ENCODE measurements around the gene VSTM2L.

VSTM2L gene

DNA sequence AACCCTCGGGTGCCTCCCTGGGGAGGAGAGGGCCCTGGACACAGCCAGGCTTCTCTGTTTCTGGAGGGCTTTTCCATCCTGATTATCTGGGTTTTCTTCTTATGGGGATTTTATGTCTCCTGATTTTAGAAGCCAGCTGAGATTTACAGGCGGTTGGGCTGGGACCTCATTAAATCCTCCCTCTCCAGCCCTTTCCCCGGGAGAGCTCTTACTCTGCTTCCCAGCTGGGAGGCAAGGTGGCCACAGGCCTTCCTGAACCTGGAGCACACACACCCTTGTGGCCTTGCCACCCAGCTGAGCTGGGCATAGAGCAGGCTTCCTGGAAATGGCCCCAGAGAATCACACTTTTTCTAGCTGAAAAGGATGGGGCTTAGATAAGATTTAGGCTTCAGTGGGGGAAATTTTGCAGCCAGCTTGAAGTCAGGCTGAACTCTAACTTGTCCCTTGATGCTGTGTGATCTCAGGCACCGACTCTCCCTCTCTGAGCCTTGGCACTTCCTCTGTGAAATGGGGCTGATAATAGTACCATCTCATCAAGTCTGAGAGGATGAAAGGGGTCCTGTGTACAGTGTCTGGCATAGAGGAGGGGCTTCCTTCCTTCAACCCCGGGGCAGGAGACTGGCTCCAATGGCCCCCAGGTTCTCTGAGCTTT lies 16.6 kb downstream of the VSTM2L start:
- no peak for DNase-seq (ENCODE audit: low read depth in 2 of 2)
- TF ChIP-seq, protein P1, sequence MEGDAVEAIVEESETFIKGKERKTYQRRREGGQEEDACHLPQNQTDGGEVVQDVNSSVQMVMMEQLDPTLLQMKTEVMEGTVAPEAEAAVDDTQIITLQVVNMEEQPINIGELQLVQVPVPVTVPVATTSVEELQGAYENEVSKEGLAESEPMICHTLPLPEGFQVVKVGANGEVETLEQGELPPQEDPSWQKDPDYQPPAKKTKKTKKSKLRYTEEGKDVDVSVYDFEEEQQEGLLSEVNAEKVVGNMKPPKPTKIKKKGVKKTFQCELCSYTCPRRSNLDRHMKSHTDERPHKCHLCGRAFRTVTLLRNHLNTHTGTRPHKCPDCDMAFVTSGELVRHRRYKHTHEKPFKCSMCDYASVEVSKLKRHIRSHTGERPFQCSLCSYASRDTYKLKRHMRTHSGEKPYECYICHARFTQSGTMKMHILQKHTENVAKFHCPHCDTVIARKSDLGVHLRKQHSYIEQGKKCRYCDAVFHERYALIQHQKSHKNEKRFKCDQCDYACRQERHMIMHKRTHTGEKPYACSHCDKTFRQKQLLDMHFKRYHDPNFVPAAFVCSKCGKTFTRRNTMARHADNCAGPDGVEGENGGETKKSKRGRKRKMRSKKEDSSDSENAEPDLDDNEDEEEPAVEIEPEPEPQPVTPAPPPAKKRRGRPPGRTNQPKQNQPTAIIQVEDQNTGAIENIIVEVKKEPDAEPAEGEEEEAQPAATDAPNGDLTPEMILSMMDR (IDR thresholded peaks at IDR 0.05; ENCODE audit: low read depth, low read length): no peak
- H3K4me3 ChIP-seq (replicated peaks in 1 of 2; ENCODE audit: low read depth in 2 of 2, low read length in 2 of 2): no peak overlapping the region

DNA sequence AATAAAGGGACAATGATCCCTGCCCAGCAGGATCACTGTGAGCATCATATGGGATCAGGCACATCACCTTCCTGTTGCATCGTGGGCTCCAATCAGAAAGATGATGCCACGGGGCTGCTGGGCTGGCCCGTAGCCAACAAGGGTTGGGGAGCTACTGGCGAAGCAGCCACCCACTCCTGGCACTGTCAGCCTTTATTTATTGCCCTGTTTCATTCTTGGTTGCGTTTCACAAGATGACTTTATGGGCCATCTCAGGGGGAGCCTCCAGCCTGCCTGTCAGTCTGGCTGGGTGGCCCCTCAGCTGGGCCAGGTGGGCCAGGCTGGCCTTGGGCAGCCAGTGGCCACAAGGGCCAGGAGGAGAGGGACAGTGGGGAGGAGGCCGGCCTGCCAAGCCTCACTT lies 17.3 kb downstream of the VSTM2L start:
- TF ChIP-seq, protein P1 (IDR thresholded peaks at IDR 0.05; ENCODE audit: low read depth, low read length): no peak
- DNase-seq (ENCODE audit: low read depth in 2 of 2): no peak
- no peak overlapping the region for H3K4me3 ChIP-seq (replicated peaks in 1 of 2; ENCODE audit: low read depth in 2 of 2, low read length in 2 of 2)

DNA sequence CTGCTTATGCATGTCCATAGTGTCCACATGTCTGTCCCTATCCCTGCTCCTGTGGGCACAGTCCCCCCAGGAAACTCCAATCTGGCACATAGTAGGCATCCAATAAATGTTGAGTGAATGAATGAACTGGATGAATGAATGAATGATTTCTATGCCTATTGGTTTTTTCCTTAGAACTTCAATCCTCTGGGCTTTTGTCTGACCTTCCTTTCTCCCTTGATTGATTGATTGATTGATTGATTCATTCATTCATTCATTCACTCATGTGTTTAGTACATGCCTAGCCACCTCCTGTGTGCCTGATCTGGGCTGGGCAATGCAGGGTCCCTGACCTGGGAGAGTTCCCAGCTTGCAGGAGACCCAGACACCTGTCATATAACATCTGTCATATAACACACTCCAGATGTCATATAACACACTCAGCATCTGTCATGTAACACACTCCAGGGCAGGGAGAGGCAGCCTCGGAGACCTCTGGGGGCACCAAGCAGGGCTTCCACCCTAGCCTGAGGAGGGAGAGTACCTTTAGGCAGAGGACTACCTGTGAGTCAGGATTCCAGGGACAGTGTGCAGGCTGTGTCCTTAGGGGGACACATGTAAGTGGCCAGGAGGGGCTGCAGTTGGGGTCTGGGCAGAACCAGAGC lies 17.9 kb downstream of the VSTM2L start:
- no peak for DNase-seq (ENCODE audit: low read depth in 2 of 2)
- TF ChIP-seq, protein P1 (IDR thresholded peaks at IDR 0.05; ENCODE audit: low read depth, low read length): no peak
- H3K4me3 ChIP-seq (replicated peaks in 1 of 2; ENCODE audit: low read depth in 2 of 2, low read length in 2 of 2): no peak overlapping the region

DNA sequence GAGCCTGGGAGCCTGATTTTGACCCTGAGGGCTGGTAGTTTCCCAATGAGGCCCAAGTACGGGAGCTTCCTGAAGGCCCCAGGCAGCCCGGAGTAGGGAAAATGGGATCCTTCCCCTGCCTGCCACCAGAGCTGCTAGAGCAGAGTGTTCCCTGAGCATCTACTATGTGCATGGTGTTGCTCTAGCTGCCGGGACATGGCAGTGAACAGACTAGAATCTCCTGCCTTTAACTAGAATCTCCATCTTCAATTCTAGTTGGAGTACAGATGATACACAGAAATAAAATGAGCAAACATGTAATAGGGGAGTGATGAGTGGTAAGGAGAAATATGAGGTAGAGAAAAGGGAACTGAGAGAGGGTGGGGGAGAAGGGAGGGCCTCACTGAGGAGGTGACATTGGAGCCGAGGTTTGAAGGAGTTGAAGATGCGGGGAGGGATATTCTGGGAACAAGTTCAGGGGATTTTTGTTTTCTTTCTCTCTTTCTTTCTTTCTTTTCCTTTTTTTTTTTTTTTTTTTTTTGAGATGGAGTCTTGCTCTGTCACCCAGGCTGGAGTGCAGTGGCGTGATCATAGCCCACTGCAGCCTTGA lies 18.5 kb downstream of the VSTM2L start:
- DNase-seq (ENCODE audit: low read depth in 2 of 2): no peak
- TF ChIP-seq, protein P1 (IDR thresholded peaks at IDR 0.05; ENCODE audit: low read depth, low read length): no peak
- H3K4me3 ChIP-seq (replicated peaks in 1 of 2; ENCODE audit: low read depth in 2 of 2, low read length in 2 of 2): no peak overlapping the region

DNA sequence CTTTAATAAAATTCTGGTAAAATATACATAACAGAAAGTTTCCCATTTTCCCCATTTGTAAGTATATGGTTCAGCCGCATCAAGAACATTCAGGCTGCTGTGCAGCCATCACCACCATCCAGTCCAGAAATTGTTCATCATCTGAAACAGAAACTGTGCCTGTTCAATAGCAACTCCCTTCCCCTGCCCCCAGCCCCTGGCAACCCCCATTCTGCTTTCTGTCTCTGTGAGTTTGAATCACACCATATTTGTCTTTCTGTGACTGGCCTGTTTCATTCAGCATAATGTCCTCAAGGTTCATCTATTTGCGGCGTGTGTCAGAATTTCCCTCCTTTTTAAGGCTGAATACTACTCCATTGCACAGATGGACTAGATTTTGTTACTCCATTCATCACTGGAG lies 19.1 kb downstream of the VSTM2L start:
- H3K4me3 ChIP-seq (replicated peaks in 1 of 2; ENCODE audit: low read depth in 2 of 2, low read length in 2 of 2): no peak overlapping the region
- TF ChIP-seq, protein P1 (IDR thresholded peaks at IDR 0.05; ENCODE audit: low read depth, low read length): no peak
- no peak for DNase-seq (ENCODE audit: low read depth in 2 of 2)

DNA sequence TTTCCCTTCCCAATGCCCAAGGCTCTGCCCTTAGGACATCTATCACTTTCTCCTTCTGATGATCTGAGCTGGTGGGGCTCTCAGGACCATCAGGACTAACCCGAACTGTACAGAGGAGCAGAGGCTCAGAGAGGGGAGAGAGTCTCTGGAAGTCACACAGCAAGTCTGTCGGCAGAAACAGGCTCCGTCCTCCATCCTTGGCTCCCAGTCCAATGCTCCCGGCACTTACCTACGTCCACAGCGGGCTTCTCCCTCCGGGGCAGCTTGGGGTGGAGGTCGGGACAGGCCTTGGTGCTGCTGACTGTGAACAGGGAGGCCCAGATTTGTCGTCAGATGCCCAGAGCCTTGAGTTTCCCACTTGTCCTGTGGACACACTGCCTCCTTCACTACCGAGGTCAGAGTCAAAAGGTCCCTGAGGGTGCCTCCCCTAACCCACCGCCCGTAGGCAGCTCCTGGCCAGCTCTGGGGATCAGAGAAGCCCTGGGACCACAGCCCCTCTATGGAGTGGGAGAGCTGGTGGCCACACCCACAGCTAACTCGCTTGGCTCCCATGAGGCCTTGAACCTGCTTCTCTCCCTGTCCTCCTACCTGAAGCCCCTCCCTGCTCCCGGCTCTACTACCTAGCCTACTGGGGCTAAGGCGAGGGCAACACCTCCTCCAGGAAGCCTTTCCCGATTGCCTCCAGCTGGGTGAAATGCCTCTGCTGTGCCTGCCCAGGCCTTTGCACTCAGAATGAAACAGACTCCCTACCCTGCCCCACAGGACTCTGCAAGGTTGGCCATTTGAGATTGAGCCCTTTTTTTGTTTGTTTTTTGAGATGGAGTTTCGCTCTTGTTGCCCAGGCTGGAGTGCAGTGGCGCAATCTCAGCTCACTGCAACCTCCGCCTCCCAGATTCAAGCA lies 22.6 kb downstream of the VSTM2L start:
- DNase-seq (ENCODE audit: low read depth in 2 of 2): no peak
- H3K4me3 ChIP-seq (replicated peaks in 1 of 2; ENCODE audit: low read depth in 2 of 2, low read length in 2 of 2): no peak overlapping the region
- TF ChIP-seq, protein P1 (IDR thresholded peaks at IDR 0.05; ENCODE audit: low read depth, low read length): no peak

All from cardiac fibroblast (primary cell).